ENCODE measurements around the gene PFKP.
"Not testable (repeated sequence)": the region's sequence is repeated elsewhere in the genome, so short reads cannot be mapped to it uniquely, and the experiment has no call there.

PFKP gene

GRCh38 chr10:3105905-3106304, 38.6 kb downstream of the PFKP start:
- no peaks in the 10 kb centered on the region for H3K36me3 ChIP-seq
- no peak overlapping the region for H3K4me3 ChIP-seq (ENCODE audit: low read depth in 1 of 2, low read length in 1 of 2)
- no peaks in the 10 kb centered on the region for H3K27me3 ChIP-seq
- no peak for TF ChIP-seq CTCF (IDR thresholded peaks at IDR 0.05)
- H3K9me3 ChIP-seq, result no peaks in the 10 kb centered on the region
- peaks cover 0 to 2% of the 10 kb centered on the region in 2 experiments for H3K4me1 ChIP-seq (ENCODE audit: control insufficient read depth in 1 of 2, insufficient read depth in 1 of 2, low read depth in 1 of 2, low read length in 1 of 2)
- H3K27ac ChIP-seq, result no peak overlapping the region

- not testable (repeated sequence) for H3K4me1 ChIP-seq (ENCODE audit: control insufficient read depth in 1 of 2, insufficient read depth in 1 of 2, low read depth in 1 of 2, low read length in 1 of 2); H3K27me3 ChIP-seq; H3K9me3 ChIP-seq; H3K4me3 ChIP-seq (ENCODE audit: low read depth in 1 of 2, low read length in 1 of 2); H3K36me3 ChIP-seq; H3K27ac ChIP-seq
Measured at GRCh38 chr10:3106328-3106727, 39.0 kb downstream of the PFKP start.

GRCh38 chr10:3106928-3107425, 39.6 kb downstream of the PFKP start:
- no peak for TF ChIP-seq CTCF (IDR thresholded peaks at IDR 0.05)
- Histone ChIP-seq H3K36me3 (no peaks in the 10 kb centered on the region), H3K9me3 (no peaks in the 10 kb centered on the region), H3K27ac (no peak overlapping the region), H3K27me3 (no peaks in the 10 kb centered on the region), H3K4me3 (ENCODE audit: low read depth in 1 of 2, low read length in 1 of 2) (no peak overlapping the region), H3K4me1 (ENCODE audit: control insufficient read depth in 1 of 2, insufficient read depth in 1 of 2, low read depth in 1 of 2, low read length in 1 of 2) (peaks cover 0 to 2% of the 10 kb centered on the region in 2 experiments)

GRCh38 chr10:3107426-3107961, 40.1 kb downstream of the PFKP start:
- Histone ChIP-seq H3K4me1 (ENCODE audit: control insufficient read depth in 1 of 2, insufficient read depth in 1 of 2, low read depth in 1 of 2, low read length in 1 of 2) (peaks cover 0 to 2% of the 10 kb centered on the region in 2 experiments), H3K4me3 (ENCODE audit: low read depth in 1 of 2, low read length in 1 of 2) (no peak overlapping the region), H3K36me3 (no peaks in the 10 kb centered on the region), H3K27ac (no peak overlapping the region), H3K9me3 (no peaks in the 10 kb centered on the region), H3K27me3 (no peaks in the 10 kb centered on the region)
- TF ChIP-seq CTCF (IDR thresholded peaks at IDR 0.05), result no peak

GRCh38 chr10:3108033-3108432, 40.7 kb downstream of the PFKP start:
- Histone ChIP-seq H3K4me3 (ENCODE audit: low read depth in 1 of 2, low read length in 1 of 2) (no peak overlapping the region), H3K27me3 (no peaks in the 10 kb centered on the region), H3K4me1 (ENCODE audit: control insufficient read depth in 1 of 2, insufficient read depth in 1 of 2, low read depth in 1 of 2, low read length in 1 of 2) (peaks cover 0 to 2% of the 10 kb centered on the region in 2 experiments), H3K27ac (no peak overlapping the region), H3K36me3 (no peaks in the 10 kb centered on the region), H3K9me3 (no peaks in the 10 kb centered on the region)
- TF ChIP-seq CTCF (IDR thresholded peaks at IDR 0.05), result no peak

- Histone ChIP-seq H3K9me3 (no peaks in the 10 kb centered on the region), H3K36me3 (no peaks in the 10 kb centered on the region), H3K4me1 (ENCODE audit: control insufficient read depth in 1 of 2, insufficient read depth in 1 of 2, low read depth in 1 of 2, low read length in 1 of 2) (peaks cover 0 to 2% of the 10 kb centered on the region in 2 experiments), H3K4me3 (ENCODE audit: low read depth in 1 of 2, low read length in 1 of 2) (no peak overlapping the region), H3K27ac (no peak overlapping the region), H3K27me3 (no peaks in the 10 kb centered on the region)
- TF ChIP-seq CTCF (IDR thresholded peaks at IDR 0.05), result no peak
Measured at GRCh38 chr10:3108575-3109105, 41.3 kb downstream of the PFKP start.
